D721Med (cell line): Measurements from ENCODE around the gene MAFG.

ENCODE experiments used
- DNase-seq: peaks from one replicate; pipeline ENCODE4 v3.0.0; 2011; ENCODE audit warnings: low spot score; ENCODE audit not compliant: insufficient read length
- FAIRE-seq: peaks from 2 replicates; lab custom pipeline; 2011; peaks lifted over from hg19 to GRCh38; lab: Jason Lieb, UNC
- TF ChIP-seq, protein P1 (sequence below): IDR thresholded peaks from 2 replicates; pipeline ENCODE4 v1.5.1; 2012; ENCODE audit warnings: mild to moderate bottlenecking, control low read depth; ENCODE audit not compliant: insufficient read depth; ENCODE audit errors: missing control alignments

Gene MAFG

DNA sequence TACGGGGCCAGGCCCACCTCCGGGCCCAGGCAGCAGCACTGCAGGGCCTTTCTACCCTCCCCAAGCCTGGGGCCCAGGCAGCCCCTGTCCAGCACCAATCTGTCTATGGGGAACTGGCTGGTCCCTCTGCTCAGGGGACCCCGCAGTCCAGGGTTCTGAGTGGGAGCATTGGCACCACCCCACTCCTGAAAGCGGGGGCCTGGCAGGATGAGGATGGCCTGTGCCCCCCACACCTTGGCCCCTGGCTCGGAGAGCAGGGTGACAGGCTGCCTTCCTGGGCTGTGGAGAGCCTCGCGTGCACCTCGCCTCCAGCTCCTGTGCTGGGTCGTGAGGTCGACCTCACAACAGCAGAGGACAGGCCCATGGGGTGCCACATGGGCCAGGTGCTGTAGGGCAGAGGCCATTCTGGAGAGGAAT lies 24.1 kb downstream of the MAFG start:
- FAIRE-seq = no peak
- DNase-seq = no peak
- TF ChIP-seq, protein P1, sequence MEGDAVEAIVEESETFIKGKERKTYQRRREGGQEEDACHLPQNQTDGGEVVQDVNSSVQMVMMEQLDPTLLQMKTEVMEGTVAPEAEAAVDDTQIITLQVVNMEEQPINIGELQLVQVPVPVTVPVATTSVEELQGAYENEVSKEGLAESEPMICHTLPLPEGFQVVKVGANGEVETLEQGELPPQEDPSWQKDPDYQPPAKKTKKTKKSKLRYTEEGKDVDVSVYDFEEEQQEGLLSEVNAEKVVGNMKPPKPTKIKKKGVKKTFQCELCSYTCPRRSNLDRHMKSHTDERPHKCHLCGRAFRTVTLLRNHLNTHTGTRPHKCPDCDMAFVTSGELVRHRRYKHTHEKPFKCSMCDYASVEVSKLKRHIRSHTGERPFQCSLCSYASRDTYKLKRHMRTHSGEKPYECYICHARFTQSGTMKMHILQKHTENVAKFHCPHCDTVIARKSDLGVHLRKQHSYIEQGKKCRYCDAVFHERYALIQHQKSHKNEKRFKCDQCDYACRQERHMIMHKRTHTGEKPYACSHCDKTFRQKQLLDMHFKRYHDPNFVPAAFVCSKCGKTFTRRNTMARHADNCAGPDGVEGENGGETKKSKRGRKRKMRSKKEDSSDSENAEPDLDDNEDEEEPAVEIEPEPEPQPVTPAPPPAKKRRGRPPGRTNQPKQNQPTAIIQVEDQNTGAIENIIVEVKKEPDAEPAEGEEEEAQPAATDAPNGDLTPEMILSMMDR = no peak

DNA sequence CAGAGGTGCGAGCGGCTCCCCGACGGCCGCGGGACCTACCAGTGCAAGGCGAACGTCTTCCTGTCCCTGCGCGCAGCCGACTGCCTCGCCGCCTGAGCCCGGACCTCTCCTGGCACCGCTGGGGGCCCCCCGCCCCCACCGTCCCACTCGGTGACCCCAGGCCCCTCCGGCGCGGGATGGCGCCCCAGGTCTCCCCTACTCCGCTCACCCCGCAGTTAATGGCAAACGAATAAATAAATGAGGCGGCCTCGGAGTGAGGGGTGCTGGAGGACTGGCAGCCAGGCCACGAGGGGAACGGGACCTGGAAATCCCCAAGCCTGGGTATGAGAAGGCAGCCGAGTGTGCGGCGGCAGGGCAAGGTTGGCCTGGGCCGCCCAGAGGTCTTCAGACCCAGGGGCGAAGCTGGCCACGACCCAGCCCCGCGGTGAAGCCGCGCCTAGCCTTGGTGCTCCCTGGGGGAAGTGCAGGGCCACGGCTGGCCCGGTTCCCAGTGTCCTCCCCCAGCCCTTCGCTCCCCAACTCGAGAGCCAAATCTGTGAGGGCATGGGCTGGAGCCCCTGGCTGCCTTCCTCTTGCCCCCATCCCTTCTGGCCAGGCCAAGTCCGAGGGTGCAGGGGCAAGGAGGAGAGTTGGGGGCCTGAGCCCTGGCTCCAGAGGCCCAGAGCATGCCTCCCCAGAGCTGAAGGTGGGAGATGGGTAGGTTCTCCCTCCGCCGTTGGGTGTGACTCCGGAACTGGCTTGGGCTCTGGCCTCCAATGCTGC lies 24.7 kb downstream of the MAFG start:
- DNase-seq (no peak), FAIRE-seq (no peak)
- TF ChIP-seq, protein P1 = no peak

DNA sequence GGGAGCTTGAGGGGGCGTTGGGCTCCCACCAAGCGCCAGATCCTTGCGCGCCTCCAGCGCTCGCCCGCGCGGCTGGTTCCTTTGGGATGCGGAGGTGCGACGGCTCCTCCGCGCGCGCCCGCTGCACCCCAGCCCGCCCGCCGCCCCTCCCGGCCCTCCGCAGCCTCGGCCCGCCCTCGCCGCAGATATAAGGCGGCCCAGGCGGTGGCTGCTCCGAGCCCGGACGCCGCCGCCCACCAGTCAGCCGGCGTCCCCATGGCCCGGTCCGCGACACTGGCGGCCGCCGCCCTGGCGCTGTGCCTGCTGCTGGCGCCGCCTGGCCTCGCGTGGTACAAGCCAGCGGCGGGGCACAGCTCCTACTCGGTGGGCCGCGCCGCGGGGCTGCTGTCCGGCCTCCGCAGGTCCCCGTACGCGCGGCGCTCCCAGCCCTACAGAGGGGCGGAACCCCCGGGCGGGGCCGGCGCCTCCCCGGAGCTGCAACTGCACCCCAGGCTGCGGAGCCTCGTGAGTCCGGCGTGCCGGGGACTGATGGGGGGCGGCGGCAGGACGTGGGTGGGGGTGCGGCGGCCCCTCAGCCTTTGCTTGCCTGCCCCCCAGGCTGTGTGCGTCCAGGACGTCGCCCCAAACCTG lies 25.4 kb downstream of the MAFG start, which contains the start of gene NPB:
Gene NPB (plus strand): TSS at position 216 of the 630 bp plus-strand sequence. CDS start 40 bp downstream, at position 256.
- TF ChIP-seq, protein P1 = no peak
- DNase-seq (no peak), FAIRE-seq (no peak)

DNA sequence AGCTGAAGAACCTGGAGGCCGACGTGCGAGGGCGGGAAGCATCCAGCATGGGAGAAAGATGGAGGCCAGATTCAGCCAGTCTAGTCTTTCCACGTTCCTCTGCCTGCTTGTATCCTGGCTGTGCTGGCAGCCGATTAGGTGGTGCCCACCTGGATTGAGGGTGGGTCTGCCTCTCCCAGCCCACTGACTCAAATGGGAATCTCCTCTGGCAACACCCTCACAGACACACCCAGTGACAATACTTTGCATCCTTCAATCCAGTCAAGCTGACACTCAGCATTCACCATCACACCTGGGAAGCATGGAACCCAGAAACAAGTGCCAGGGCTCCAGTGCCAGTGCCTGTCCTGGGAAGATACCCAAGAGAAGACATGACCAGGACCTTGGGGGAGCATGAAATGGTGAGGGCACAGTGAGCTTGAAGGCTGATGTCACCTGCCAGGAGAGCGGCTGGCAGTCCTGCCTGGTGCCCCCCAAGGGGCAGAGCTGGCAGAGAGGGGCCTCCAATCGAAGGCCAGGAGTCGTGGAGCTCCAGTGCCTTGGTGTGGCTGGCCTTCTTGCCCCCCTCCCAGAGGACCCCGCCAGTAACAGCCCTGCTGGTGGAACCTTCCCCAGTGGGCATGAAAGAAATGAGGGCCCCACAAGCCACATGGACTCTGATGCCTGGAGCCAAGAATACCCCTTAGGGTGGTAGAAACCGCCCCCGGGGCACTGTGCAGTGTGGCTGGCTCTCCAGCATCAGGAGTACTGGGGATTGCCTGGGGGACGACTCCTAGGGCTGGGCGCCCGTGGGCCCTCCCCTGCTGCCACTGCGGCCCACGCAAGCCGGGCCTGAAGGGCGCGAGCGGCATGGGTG lies 26.1 kb downstream of the MAFG start:
- no peak for DNase-seq
- TF ChIP-seq, protein P1 = no peak
- FAIRE-seq = no peak

DNA sequence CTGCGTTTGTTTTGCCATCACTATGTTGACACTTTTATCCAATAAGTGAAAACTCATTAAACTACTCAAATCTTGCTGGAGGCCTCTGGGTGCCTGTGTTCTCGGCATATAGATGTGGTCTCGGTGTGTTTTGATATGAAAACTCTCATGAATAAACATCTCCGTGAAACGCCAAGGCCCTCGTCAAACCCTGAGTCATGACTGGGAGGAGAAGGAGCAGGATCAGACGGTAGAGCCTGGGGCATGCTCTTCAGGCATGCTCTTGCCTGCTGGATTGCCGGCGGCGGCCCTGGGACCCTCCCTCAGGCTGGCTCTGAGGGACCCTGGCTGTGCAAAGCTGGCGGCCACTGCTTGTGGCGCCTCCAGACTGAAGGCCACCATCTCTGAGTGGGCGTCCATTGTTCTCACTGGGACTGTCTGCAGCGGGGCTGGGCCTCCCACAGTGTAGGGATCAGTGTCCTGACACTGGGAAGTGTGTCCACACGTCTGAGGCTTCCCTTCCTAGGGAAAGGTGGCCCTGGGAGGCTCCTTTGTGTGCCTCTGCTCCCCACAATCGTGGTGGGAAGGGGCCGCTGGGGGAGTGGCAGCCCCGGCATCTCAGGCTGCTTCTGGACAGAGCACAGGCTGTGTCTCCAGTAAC lies 27.2 kb downstream of the MAFG start:
- TF ChIP-seq, protein P1 = no peak
- FAIRE-seq (no peak), DNase-seq (no peak)

DNA sequence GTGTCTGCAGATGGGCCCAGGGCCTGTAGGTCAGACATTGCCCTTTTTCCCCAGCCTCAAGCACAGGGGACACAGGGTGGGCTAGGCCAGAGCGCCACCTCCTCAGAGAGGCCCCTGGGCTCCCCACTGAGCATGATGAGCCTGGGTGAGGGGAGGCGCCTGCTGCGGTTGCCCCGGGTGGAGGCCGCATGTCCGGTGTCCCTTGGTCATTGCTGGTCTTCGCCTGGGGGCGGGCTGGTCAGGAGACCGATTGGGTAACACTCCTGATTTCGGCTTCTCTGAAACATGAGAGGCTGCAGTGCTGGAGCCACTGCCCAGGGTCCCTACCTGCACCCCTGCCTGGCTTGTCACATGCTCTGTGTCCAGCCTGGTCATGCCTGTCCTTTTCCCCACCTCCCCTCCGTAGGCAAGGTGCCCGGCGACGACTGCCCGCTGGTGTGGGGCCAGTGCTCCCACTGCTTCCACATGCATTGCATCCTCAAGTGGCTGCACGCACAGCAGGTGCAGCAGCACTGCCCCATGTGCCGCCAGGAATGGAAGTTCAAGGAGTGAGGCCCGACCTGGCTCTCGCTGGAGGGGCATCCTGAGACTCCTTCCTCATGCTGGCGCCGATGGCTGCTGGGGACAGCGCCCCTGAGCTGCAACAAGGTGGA lies 27.9 kb downstream of the MAFG start:
- TF ChIP-seq, protein P1 = no peak

More for the DNA sequence above, 27.9 kb downstream of the MAFG start:
- FAIRE-seq (no peak), DNase-seq (no peak)
